ENCODE data around the gene PDYN.

The PDYN gene

GRCh38 chr20:1943275-1944002, 50.4 kb downstream of the PDYN start:
- Histone ChIP-seq H2AFZ (ENCODE audit: low read depth, low read length) (no peak overlapping the region), H3K4me1 (ENCODE audit: insufficient read depth, low read length) (peaks cover 4% of the 10 kb centered on the region), H3K9me3 (ENCODE audit: low read length) (no peaks in the 10 kb centered on the region), H3K4me3 (ENCODE audit: low read length) (no peak overlapping the region), H3K27me3 (ENCODE audit: insufficient read depth, low read length) (peaks cover 55% of the 10 kb centered on the region), H3K36me3 (ENCODE audit: insufficient read depth, low read length) (no peaks in the 10 kb centered on the region)

- Histone ChIP-seq H3K9me3 (ENCODE audit: low read length) (no peaks in the 10 kb centered on the region), H2AFZ (ENCODE audit: low read depth, low read length) (no peak overlapping the region), H3K4me1 (ENCODE audit: insufficient read depth, low read length) (peaks cover 4% of the 10 kb centered on the region), H3K4me3 (ENCODE audit: low read length) (no peak overlapping the region), H3K27me3 (ENCODE audit: insufficient read depth, low read length) (peaks cover 47% of the 10 kb centered on the region), H3K36me3 (ENCODE audit: insufficient read depth, low read length) (no peaks in the 10 kb centered on the region)
These were observed 51.2 kb downstream of the PDYN start for GRCh38 chr20:1942486-1943274.

- no peak overlapping the region for H2AFZ ChIP-seq (ENCODE audit: low read depth, low read length)
- H3K9me3 ChIP-seq (ENCODE audit: low read length): no peaks in the 10 kb centered on the region
- no peak overlapping the region for H3K4me3 ChIP-seq (ENCODE audit: low read length)
- H3K36me3 ChIP-seq (ENCODE audit: insufficient read depth, low read length): no peaks in the 10 kb centered on the region
- H3K4me1 ChIP-seq (ENCODE audit: insufficient read depth, low read length): peaks cover 2% of the 10 kb centered on the region
- H3K27me3 ChIP-seq (ENCODE audit: insufficient read depth, low read length): peaks cover 41% of the 10 kb centered on the region
These were observed 51.8 kb downstream of the PDYN start for GRCh38 chr20:1942061-1942460.

- no peaks in the 10 kb centered on the region for H3K36me3 ChIP-seq (ENCODE audit: insufficient read depth, low read length)
- H3K9me3 ChIP-seq (ENCODE audit: low read length): no peaks in the 10 kb centered on the region
- H3K4me1 ChIP-seq (ENCODE audit: insufficient read depth, low read length): no peaks in the 10 kb centered on the region
- H3K27me3 ChIP-seq (ENCODE audit: insufficient read depth, low read length): peaks cover 33% of the 10 kb centered on the region
- no peak overlapping the region for H3K4me3 ChIP-seq (ENCODE audit: low read length)
- no peak overlapping the region for H2AFZ ChIP-seq (ENCODE audit: low read depth, low read length)
These were observed 52.6 kb downstream of the PDYN start for GRCh38 chr20:1941226-1941625.

DNA sequence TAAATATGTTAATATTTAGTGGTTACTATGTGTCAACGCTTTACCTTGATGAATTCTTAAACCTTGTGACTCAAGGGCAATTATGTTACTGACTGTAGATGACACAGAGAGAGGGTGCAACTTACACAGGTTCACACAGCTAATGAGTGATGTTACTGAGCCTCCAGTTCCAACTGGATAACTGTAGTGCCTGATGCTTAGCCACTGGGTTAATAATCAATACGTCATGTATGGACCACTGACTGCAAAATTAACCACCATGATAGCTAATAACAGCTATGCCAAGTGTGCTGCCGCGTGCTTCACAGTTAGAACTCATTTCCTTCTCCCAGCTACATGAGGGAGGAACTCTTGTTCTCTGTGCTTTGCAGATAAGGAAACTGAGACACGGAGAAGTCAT, 53.3 kb downstream of the PDYN start:
- H3K27me3 ChIP-seq (ENCODE audit: insufficient read depth, low read length): peaks cover 27% of the 10 kb centered on the region
- no peaks in the 10 kb centered on the region for H3K36me3 ChIP-seq (ENCODE audit: insufficient read depth, low read length)
- H2AFZ ChIP-seq (ENCODE audit: low read depth, low read length): no peak overlapping the region
- H3K4me3 ChIP-seq (ENCODE audit: low read length): no peak overlapping the region
- no peaks in the 10 kb centered on the region for H3K4me1 ChIP-seq (ENCODE audit: insufficient read depth, low read length)
- no peaks in the 10 kb centered on the region for H3K9me3 ChIP-seq (ENCODE audit: low read length)

- no peak overlapping the region for H2AFZ ChIP-seq (ENCODE audit: low read depth, low read length)
- H3K4me1 ChIP-seq (ENCODE audit: insufficient read depth, low read length): no peaks in the 10 kb centered on the region
- H3K4me3 ChIP-seq (ENCODE audit: low read length): no peak overlapping the region
- H3K36me3 ChIP-seq (ENCODE audit: insufficient read depth, low read length): no peaks in the 10 kb centered on the region
- peaks cover 13% of the 10 kb centered on the region for H3K27me3 ChIP-seq (ENCODE audit: insufficient read depth, low read length)
- no peaks in the 10 kb centered on the region for H3K9me3 ChIP-seq (ENCODE audit: low read length)
These were observed 54.6 kb downstream of the PDYN start for GRCh38 chr20:1939270-1939595.

GRCh38 chr20:1938464-1939269, 55.2 kb downstream of the PDYN start:
- H3K9me3 ChIP-seq (ENCODE audit: low read length): no peaks in the 10 kb centered on the region
- no peak overlapping the region for H3K4me3 ChIP-seq (ENCODE audit: low read length)
- no peak overlapping the region for H2AFZ ChIP-seq (ENCODE audit: low read depth, low read length)
- no peaks in the 10 kb centered on the region for H3K36me3 ChIP-seq (ENCODE audit: insufficient read depth, low read length)
- peaks cover 9% of the 10 kb centered on the region for H3K27me3 ChIP-seq (ENCODE audit: insufficient read depth, low read length)
- no peaks in the 10 kb centered on the region for H3K4me1 ChIP-seq (ENCODE audit: insufficient read depth, low read length)

GRCh38 chr20:1937316-1937976, 56.4 kb downstream of the PDYN start:
- Histone ChIP-seq H2AFZ (ENCODE audit: low read depth, low read length) (no peak overlapping the region), H3K36me3 (ENCODE audit: insufficient read depth, low read length) (no peaks in the 10 kb centered on the region), H3K4me1 (ENCODE audit: insufficient read depth, low read length) (no peaks in the 10 kb centered on the region), H3K27me3 (ENCODE audit: insufficient read depth, low read length) (no peaks in the 10 kb centered on the region), H3K4me3 (ENCODE audit: low read length) (no peak overlapping the region), H3K9me3 (ENCODE audit: low read length) (no peaks in the 10 kb centered on the region)

DNA sequence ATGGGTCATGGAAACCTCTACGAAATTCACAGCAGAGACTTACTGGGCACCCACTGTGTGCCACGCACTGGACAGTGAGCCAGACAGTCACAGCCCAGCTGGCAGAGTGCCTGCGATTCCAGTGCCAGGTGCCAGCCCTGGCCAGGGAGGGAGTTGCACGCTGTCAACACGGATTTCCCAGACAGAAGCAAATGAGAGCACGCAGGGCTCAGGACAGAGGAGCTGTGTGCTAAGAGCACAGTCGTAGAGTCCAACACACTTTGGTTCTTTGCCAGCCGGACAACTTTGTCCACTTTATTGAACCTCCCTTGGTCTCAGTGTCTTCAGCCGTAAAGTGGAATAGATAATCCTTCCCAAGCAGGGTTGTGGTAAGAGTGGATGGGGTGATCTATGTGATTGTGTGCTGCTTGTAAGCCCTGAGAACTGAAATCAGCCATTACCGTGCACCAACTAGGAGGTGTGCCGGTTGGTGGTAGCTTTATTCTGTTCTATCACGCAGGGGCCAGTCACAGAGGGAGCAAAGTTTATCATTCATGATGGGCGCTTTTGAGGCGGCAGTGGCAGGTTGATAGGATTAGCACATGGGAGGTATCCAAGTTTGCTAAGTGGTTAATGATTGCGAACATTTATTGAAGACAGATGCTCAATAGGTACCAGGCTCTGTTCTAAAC, 58.0 kb downstream of the PDYN start:
- Histone ChIP-seq H3K9me3 (ENCODE audit: low read length) (no peaks in the 10 kb centered on the region), H3K36me3 (ENCODE audit: insufficient read depth, low read length) (no peaks in the 10 kb centered on the region), H3K27me3 (ENCODE audit: insufficient read depth, low read length) (no peaks in the 10 kb centered on the region), H3K4me3 (ENCODE audit: low read length) (no peak overlapping the region), H2AFZ (ENCODE audit: low read depth, low read length) (no peak overlapping the region), H3K4me1 (ENCODE audit: insufficient read depth, low read length) (no peaks in the 10 kb centered on the region)

- H3K36me3 ChIP-seq (ENCODE audit: insufficient read depth, low read length): no peaks in the 10 kb centered on the region
- no peaks in the 10 kb centered on the region for H3K9me3 ChIP-seq (ENCODE audit: low read length)
- H3K4me1 ChIP-seq (ENCODE audit: insufficient read depth, low read length): no peaks in the 10 kb centered on the region
- H3K4me3 ChIP-seq (ENCODE audit: low read length): no peak overlapping the region
- no peaks in the 10 kb centered on the region for H3K27me3 ChIP-seq (ENCODE audit: insufficient read depth, low read length)
- H2AFZ ChIP-seq (ENCODE audit: low read depth, low read length): no peak overlapping the region
These were observed 58.9 kb downstream of the PDYN start for GRCh38 chr20:1934721-1935573.

DNA sequence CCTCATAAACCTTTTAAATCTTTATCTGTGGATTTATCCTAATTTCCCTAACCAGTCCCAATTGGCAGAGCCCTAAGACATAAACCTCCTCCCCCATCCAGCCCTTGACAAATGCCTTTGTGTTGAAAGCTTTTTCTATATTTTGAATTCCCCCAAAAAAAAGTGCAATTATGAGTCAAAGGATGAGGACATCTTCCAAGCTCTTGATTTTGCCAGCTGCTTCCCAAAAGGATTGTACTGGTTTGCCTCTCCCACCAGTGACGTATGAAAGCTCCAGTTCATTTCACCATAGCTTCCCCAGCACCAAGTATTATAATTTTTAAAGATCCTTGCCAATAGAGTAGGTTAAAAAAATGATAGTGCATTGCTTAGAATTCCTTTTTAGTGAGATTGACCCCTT, 59.7 kb downstream of the PDYN start:
- Histone ChIP-seq H3K4me3 (ENCODE audit: low read length) (no peak overlapping the region), H2AFZ (ENCODE audit: low read depth, low read length) (no peak overlapping the region), H3K4me1 (ENCODE audit: insufficient read depth, low read length) (no peaks in the 10 kb centered on the region), H3K36me3 (ENCODE audit: insufficient read depth, low read length) (no peaks in the 10 kb centered on the region), H3K9me3 (ENCODE audit: low read length) (no peaks in the 10 kb centered on the region), H3K27me3 (ENCODE audit: insufficient read depth, low read length) (no peaks in the 10 kb centered on the region)

DNA sequence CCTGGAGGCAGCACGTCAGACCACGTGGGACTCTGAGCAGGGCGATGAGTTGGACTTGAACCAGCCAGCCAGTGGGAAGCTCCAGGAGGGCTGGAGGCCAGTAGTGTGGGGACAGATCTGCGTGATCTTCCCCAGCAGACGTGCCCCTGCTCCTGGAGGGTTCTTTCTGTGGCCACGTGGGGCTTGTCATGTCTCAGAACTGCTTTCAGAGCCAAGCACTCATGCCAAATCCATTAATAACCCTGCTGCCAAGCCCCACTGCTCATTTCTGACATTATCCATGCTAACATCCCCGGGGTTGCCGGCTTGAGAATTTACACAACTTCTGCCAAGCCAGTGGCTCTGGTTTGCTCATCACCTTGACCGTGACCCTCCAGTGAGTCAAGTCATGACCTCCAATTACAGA, 60.4 kb downstream of the PDYN start:
- Histone ChIP-seq H2AFZ (ENCODE audit: low read depth, low read length) (no peak overlapping the region), H3K9me3 (ENCODE audit: low read length) (no peaks in the 10 kb centered on the region), H3K27me3 (ENCODE audit: insufficient read depth, low read length) (no peaks in the 10 kb centered on the region), H3K4me1 (ENCODE audit: insufficient read depth, low read length) (no peaks in the 10 kb centered on the region), H3K4me3 (ENCODE audit: low read length) (no peak overlapping the region), H3K36me3 (ENCODE audit: insufficient read depth, low read length) (no peaks in the 10 kb centered on the region)
